Transverse colon (tissue), 3 donors: ENCODE results near the gene PLD5.

Experiments used
- CTCF ChIP-seq, 5 experiments: fragments of 200-600 bp in 3 of 5; fragments of 450-650 bp in 2 of 5; sonication (generic) in 3 of 5; IDR thresholded peaks; 1 replicate in 2 of 5; 2 replicates in 3 of 5; pipeline ENCODE4 v1.5.1; 2016 to 2017; ENCODE audit warnings: antibody characterized with exemption in 5 of 5, inconsistent platforms in 3 of 5, mild to moderate bottlenecking in 2 of 5, moderate library complexity in 1 of 5
- POLR2A ChIP-seq: fragments of 450-650 bp; IDR thresholded peaks from one replicate; pipeline ENCODE4 v1.6.1; 2016; ENCODE audit warnings: antibody characterized with exemption, mild to moderate bottlenecking, moderate library complexity

- TF ChIP-seq POLR2A (no peak), CTCF (IDR thresholded peaks at IDR 0.05) (no peak)
Observed at GRCh38 chr1:242189591-242189990, 334.9 kb downstream of the PLD5 start.
